AG08395 (cell line): ENCODE data around the gene UBA52.

Source experiments
- DNase-seq: peaks from one replicate; pipeline ENCODE4 v3.0.0; 2012; ENCODE audit warnings: mixed read lengths, low spot score

Gene UBA52

DNA sequence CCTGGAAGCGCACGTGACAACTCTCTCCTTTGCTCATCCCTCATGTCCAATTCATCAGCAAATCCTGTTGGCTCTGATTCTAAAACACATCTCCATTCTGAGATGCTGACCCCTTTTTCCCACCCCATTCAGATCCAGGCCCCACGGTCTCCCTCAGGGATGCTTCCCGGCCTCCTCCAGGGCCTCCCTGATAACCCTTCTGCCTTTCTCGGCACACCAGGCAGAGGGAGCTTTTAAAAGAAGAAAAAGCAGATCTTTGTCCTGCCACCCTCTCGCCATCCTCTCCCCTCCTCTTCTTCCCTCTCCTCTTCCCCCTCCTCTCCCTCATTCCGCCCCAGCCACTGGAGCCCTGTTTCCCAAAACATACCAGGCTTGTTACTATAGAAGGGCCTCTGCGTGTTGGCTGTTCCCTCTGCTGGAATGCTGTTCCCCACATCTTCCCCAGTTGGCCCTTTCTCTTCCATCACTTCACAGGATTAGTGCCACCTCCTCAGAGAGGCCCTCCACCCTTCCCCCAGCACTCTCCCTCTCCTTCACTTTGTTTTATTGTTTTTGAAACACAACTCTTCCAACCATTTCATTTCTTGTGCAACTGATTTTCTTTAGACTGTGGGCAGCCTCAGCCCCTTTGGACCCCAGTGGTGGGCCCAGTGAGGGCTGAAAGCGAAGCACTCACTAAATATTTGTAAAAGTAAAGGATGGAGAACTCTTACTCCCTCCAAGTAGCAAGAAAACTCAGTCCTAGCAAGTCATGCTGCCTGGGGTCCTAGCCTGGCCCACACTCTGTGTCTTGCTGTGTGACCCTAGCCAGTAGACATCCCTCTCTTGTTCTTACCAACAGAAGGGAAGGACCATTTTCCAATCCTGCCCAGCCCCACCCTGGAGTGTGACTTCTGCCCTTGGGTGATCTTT, 37.4 kb downstream of the UBA52 start:
- no peak for DNase-seq

- DNase-seq: no peak
Measured at GRCh38 chr19:18609717-18610051, 38.0 kb downstream of the UBA52 start.

DNA sequence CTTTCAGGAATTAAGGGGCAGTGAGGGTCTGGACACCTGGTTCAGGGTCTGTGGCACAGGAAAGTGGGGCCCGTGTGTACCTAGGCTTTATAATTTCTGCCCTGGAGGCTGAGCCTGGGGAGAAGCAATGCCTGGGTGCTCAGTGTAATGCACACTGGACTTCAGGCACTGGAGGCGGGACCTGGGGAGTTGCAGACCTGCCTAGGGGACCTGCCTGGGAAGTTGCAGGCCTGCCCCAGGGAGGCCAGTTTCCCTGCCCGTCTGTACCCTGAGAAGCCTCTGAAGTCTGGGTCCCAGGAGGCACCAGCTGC, 38.5 kb downstream of the UBA52 start:
- DNase-seq: no peak

- no peak for DNase-seq
Measured at GRCh38 chr19:18610556-18611326, 39.1 kb downstream of the UBA52 start.

- DNase-seq: no peak
Measured at GRCh38 chr19:18611327-18612050, 39.8 kb downstream of the UBA52 start.

DNA sequence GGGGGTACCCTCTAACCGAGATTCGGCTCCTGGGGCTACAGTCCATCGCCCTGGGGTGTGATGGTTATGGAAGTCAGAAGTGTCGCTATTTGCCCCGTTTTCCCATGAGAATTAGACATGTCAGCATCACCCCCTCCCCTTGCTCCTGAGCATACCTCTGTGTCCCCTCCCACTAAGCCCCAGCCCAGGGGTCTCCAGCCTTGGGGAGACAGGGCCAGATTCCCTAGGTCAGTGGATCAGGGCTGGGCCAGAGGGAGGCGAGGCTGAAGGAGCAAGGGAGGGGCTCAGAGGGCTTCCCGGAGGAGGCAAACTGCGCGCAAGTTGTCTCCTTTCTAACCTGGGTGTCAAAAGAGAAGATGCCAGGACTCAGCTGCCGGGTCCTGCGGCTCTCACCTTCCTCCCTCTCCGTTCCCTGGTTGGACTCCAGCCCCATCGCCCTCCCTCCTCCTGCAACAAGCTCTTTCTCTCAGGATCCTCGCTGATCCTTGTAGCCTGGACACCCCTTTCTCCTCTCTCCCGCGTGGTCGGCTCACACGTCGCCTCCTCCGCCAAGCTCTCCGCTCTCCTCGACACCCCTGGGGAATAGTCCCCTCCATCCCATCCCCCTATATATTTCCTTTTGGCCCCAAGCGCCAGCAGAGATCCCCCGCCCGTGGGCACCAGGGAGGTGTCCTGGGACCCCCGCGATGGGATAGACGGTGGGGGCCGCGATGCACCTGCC, 40.6 kb downstream of the UBA52 start:
- DNase-seq: no peak

GRCh38 chr19:18612772-18613588, 41.3 kb downstream of the UBA52 start, which contains the start of gene TMEM59L:
TMEM59L (plus strand) TSS chr19:18612870; CDS start chr19:18612959, 89 bp downstream.
- no peak for DNase-seq

GRCh38 chr19:18613589-18614234, 42.1 kb downstream of the UBA52 start:
- no peak for DNase-seq

DNA sequence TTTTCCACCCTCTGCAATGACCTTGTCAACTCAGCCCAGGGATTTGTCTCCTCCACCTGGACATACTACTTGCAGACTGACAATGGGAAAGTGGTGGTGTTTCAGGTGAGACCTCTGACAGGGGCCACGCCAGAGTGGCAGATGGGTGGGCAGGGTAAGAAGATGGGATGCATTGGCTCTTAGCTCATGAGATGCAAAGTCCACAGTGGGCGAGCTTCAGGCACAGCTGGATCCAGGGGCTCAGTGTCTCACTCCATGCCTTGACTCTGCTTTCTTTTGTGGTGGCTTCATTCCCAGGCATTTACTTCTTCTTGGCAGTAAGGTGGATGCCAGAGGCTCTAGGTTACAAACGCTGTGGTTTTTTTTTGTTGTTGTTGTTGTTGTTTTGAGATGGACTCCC, 44.4 kb downstream of the UBA52 start:
- no peak for DNase-seq

GRCh38 chr19:18617562-18617961, 45.9 kb downstream of the UBA52 start:
- no peak for DNase-seq

GRCh38 chr19:18618236-18618635, 46.6 kb downstream of the UBA52 start:
- DNase-seq: no peak

DNA sequence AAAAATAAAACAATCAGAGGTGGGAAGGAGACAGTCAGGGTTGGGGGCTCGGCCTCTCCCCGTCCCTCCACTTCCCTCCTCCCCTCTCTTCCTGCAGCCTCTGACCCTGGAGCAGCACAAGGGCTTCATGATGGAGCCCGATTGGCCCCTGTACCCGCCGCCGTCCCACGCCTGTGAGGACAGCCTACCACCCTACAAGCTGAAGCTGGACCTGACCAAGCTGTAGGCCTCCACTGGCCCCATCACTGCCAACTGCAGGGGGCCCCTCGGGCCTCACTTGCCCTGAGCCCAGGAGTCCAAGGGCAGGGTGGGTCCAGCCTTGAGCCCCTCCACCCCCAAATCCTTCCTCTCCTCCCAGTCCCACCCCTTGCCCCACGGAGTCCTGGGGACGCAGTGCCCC, 48.7 kb downstream of the UBA52 start:
- DNase-seq: no peak

DNA sequence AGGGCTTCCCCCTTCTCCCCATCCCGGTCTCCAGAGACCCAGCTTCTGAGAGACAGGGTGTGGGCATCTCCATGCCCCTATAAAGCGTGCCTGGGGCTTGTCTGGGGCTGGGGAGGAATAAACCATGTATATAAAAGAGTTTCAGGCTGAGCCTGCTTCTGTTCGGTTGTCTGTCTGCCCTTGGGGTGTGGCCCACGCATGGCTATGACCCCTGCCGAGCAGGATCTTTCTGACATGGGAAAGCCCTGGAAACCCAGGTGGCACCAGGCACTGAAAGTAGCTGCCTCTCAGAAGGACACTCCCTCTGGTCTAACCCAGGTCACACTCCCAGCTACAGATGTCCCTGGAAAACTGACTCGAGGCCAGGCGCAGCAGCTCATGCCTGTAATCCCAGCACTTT, 49.2 kb downstream of the UBA52 start:
- no peak for DNase-seq

DNA sequence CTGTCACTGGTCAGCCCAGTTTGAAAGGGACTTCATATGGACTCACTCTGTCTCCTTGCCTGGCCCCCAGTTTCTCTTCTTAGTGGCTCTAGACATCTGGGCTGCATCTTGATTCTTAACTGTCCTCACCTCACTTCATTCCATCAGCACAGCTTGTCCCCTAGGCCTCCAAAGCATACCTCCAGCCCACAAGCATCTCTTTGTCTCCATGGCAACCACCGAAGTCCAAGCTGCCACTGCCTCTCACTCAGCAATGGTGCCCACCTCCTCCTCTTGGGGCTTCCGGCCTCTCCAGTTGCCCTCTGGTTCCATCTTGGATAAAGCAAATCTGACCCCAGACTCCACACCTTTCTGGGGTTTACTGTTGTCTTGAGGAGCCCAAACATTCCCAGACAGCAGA, 55.2 kb downstream of the UBA52 start:
- DNase-seq: no peak
